Measurements from ENCODE around the gene CPXM1.
"Not testable (repeated sequence)": the region's sequence is repeated elsewhere in the genome, so short reads cannot be mapped to it uniquely, and the experiment has no call there.

The CPXM1 gene

GRCh38 chr20:2835331-2835796 is 34.9 kb upstream of the CPXM1 start:
- no peak overlapping the region for H3K27ac Mint-ChIP-seq

GRCh38 chr20:2834401-2835110 is 34.1 kb upstream of the CPXM1 start:
- H3K27ac Mint-ChIP-seq, result no peak overlapping the region
- H3K4me1 Mint-ChIP-seq (ENCODE audit: low read depth in 2 of 2), result peaks cover 7 to 20% of the 10 kb centered on the region in 2 donors
- no peak for DNase-seq
- H3K27me3 Mint-ChIP-seq, result peaks cover 0 to 1% of the 10 kb centered on the region in 2 donors
- peaks cover 5% of the 10 kb centered on the region for H3K36me3 Mint-ChIP-seq (ENCODE audit: insufficient read depth)
- no peaks in the 10 kb centered on the region for H3K9me3 Mint-ChIP-seq
- no peak overlapping the region for H3K4me3 Mint-ChIP-seq
- no peak for ATAC-seq (replicated peaks)

More at GRCh38 chr20:2835331-2835796, 34.9 kb upstream of the CPXM1 start:
- peaks cover 7% of the 10 kb centered on the region for H3K36me3 Mint-ChIP-seq (ENCODE audit: insufficient read depth)
- ATAC-seq (replicated peaks) (no peak), DNase-seq (no peak)
- no peak overlapping the region for H3K4me3 Mint-ChIP-seq
- peaks cover 7 to 22% of the 10 kb centered on the region in 2 donors for H3K4me1 Mint-ChIP-seq (ENCODE audit: low read depth in 2 of 2)
- no peaks in the 10 kb centered on the region for H3K27me3 Mint-ChIP-seq
- H3K9me3 Mint-ChIP-seq, result no peaks in the 10 kb centered on the region

GRCh38 chr20:2833761-2834160 is 33.3 kb upstream of the CPXM1 start:
- Mint-ChIP-seq H3K9me3 (no peaks in the 10 kb centered on the region), H3K4me3 (no peak overlapping the region), H3K36me3 (ENCODE audit: insufficient read depth) (no peaks in the 10 kb centered on the region), H3K27me3 (peaks cover 0 to 7% of the 10 kb centered on the region in 2 donors), H3K27ac (no peak overlapping the region), H3K4me1 (ENCODE audit: low read depth in 2 of 2) (peaks cover 2 to 14% of the 10 kb centered on the region in 2 donors)
- no peak for DNase-seq
- no peak for ATAC-seq (replicated peaks)

GRCh38 chr20:2831206-2831605 is 30.8 kb upstream of the CPXM1 start:
- H3K4me1 Mint-ChIP-seq (ENCODE audit: low read depth in 2 of 2), result peaks cover 0 to 12% of the 10 kb centered on the region in 2 donors

GRCh38 chr20:2829376-2829775 is 28.9 kb upstream of the CPXM1 start:
- Mint-ChIP-seq H3K4me3 (no peak overlapping the region), H3K27ac (no peak overlapping the region), H3K27me3 (peaks cover 13 to 17% of the 10 kb centered on the region in 2 donors), H3K9me3 (no peaks in the 10 kb centered on the region), H3K4me1 (ENCODE audit: low read depth in 2 of 2) (peaks cover 6 to 19% of the 10 kb centered on the region in 2 donors), H3K36me3 (ENCODE audit: insufficient read depth) (peaks cover 9% of the 10 kb centered on the region)
- no peak for DNase-seq
- ATAC-seq (replicated peaks), result no peak

More at GRCh38 chr20:2831206-2831605, 30.8 kb upstream of the CPXM1 start:
- H3K27me3 Mint-ChIP-seq, result peaks cover 13 to 17% of the 10 kb centered on the region in 2 donors
- not testable (repeated sequence) for H3K9me3 Mint-ChIP-seq; H3K4me3 Mint-ChIP-seq; ATAC-seq (replicated peaks); DNase-seq; H3K36me3 Mint-ChIP-seq (ENCODE audit: insufficient read depth); H3K27ac Mint-ChIP-seq

- Mint-ChIP-seq H3K4me3 (peak overlapping the region in 1 of 2 donors; percentile 47), H3K27ac (peak overlapping the region in 1 of 2 donors; percentile 52)
Measured at GRCh38 chr20:2826655-2827054, 26.2 kb upstream of the CPXM1 start.

GRCh38 chr20:2825761-2826160 is 25.3 kb upstream of the CPXM1 start:
- peak; percentile 31 for ATAC-seq (replicated peaks)
- H3K27me3 Mint-ChIP-seq, result peaks cover 17 to 18% of the 10 kb centered on the region in 2 donors
- peak overlapping the region; percentile 47 to 72 for H3K4me3 Mint-ChIP-seq
- DNase-seq, result no peak
- no peaks in the 10 kb centered on the region for H3K9me3 Mint-ChIP-seq
- no peak overlapping the region for H3K27ac Mint-ChIP-seq
- H3K36me3 Mint-ChIP-seq (ENCODE audit: insufficient read depth), result peaks cover 9% of the 10 kb centered on the region
- peaks cover 14 to 23% of the 10 kb centered on the region in 2 donors for H3K4me1 Mint-ChIP-seq (ENCODE audit: low read depth in 2 of 2)

More at GRCh38 chr20:2826655-2827054, 26.2 kb upstream of the CPXM1 start:
- DNase-seq (no peak), ATAC-seq (replicated peaks) (no peak)
- Mint-ChIP-seq H3K9me3 (no peaks in the 10 kb centered on the region), H3K36me3 (ENCODE audit: insufficient read depth) (peaks cover 9% of the 10 kb centered on the region), H3K4me1 (ENCODE audit: low read depth in 2 of 2) (peaks cover 11 to 20% of the 10 kb centered on the region in 2 donors), H3K27me3 (peaks cover 15 to 17% of the 10 kb centered on the region in 2 donors)

GRCh38 chr20:2822073-2822472 is 21.6 kb upstream of the CPXM1 start:
- Mint-ChIP-seq H3K4me3 (peak overlapping the region; percentile 66 to 68), H3K9me3 (no peaks in the 10 kb centered on the region), H3K36me3 (ENCODE audit: insufficient read depth) (peaks cover 12% of the 10 kb centered on the region), H3K27me3 (peaks cover 6 to 18% of the 10 kb centered on the region in 2 donors), H3K27ac (peak overlapping the region in 1 of 2 donors; percentile 49), H3K4me1 (ENCODE audit: low read depth in 2 of 2) (peaks cover 20 to 27% of the 10 kb centered on the region in 2 donors)
- ATAC-seq (replicated peaks) (peak; percentile 97), DNase-seq (peak; percentile 62 to 66 (median 66))

GRCh38 chr20:2820896-2821869 is 20.8 kb upstream of the CPXM1 start:
- Mint-ChIP-seq H3K4me3 (peak overlapping the region; percentile 66 to 68), H3K27ac (peak overlapping the region in 1 of 2 donors; percentile 49), H3K9me3 (no peaks in the 10 kb centered on the region), H3K27me3 (peaks cover 4 to 14% of the 10 kb centered on the region in 2 donors), H3K4me1 (ENCODE audit: low read depth in 2 of 2) (peaks cover 18 to 24% of the 10 kb centered on the region in 2 donors), H3K36me3 (ENCODE audit: insufficient read depth) (peaks cover 8% of the 10 kb centered on the region)
- no peak for ATAC-seq (replicated peaks)
- DNase-seq, result no peak

GRCh38 chr20:2820084-2820895 is 19.9 kb upstream of the CPXM1 start:
- DNase-seq (no peak), ATAC-seq (replicated peaks) (no peak)
- peaks cover 4 to 20% of the 10 kb centered on the region in 2 donors for H3K27me3 Mint-ChIP-seq
- peak overlapping the region; percentile 20 to 56 for H3K4me3 Mint-ChIP-seq
- H3K4me1 Mint-ChIP-seq (ENCODE audit: low read depth in 2 of 2), result peaks cover 11 to 18% of the 10 kb centered on the region in 2 donors
- peaks cover 3% of the 10 kb centered on the region for H3K36me3 Mint-ChIP-seq (ENCODE audit: insufficient read depth)
- H3K9me3 Mint-ChIP-seq, result no peaks in the 10 kb centered on the region
- H3K27ac Mint-ChIP-seq, result no peak overlapping the region

- no peak for DNase-seq
- peaks cover 11 to 18% of the 10 kb centered on the region in 2 donors for H3K4me1 Mint-ChIP-seq (ENCODE audit: low read depth in 2 of 2)
- peaks cover 3% of the 10 kb centered on the region for H3K36me3 Mint-ChIP-seq (ENCODE audit: insufficient read depth)
- peaks cover 10 to 35% of the 10 kb centered on the region in 2 donors for H3K27me3 Mint-ChIP-seq
- no peak for ATAC-seq (replicated peaks)
- H3K4me3 Mint-ChIP-seq, result no peak overlapping the region
- H3K27ac Mint-ChIP-seq, result no peak overlapping the region
- no peaks in the 10 kb centered on the region for H3K9me3 Mint-ChIP-seq
Measured at GRCh38 chr20:2817891-2818595, 17.6 kb upstream of the CPXM1 start.

GRCh38 chr20:2817341-2817726 is 16.9 kb upstream of the CPXM1 start:
- no peak for ATAC-seq (replicated peaks)
- DNase-seq, result no peak
- peaks cover 14 to 42% of the 10 kb centered on the region in 2 donors for H3K27me3 Mint-ChIP-seq
- H3K9me3 Mint-ChIP-seq, result no peaks in the 10 kb centered on the region
- no peak overlapping the region for H3K27ac Mint-ChIP-seq
- peaks cover 11 to 18% of the 10 kb centered on the region in 2 donors for H3K4me1 Mint-ChIP-seq (ENCODE audit: low read depth in 2 of 2)
- peaks cover 5% of the 10 kb centered on the region for H3K36me3 Mint-ChIP-seq (ENCODE audit: insufficient read depth)
- H3K4me3 Mint-ChIP-seq, result no peak overlapping the region

Measured in effector memory CD8-positive, alpha-beta T cell (primary cell).